HG03342 (cell line): Measurements from ENCODE around the gene SGMS1.
"Not testable (repeated sequence)": the region's sequence is repeated elsewhere in the genome, so short reads cannot be mapped to it uniquely, and the experiment has no call there.

Source experiments
- ATAC-seq: cut with Tn5 transposase; IDR thresholded peaks from one replicate; pipeline ENCODE4 v1.9.1; 2021; ENCODE audit warnings: mild to moderate bottlenecking, moderate library complexity; ENCODE audit not compliant: unreplicated experiment

Gene SGMS1

DNA sequence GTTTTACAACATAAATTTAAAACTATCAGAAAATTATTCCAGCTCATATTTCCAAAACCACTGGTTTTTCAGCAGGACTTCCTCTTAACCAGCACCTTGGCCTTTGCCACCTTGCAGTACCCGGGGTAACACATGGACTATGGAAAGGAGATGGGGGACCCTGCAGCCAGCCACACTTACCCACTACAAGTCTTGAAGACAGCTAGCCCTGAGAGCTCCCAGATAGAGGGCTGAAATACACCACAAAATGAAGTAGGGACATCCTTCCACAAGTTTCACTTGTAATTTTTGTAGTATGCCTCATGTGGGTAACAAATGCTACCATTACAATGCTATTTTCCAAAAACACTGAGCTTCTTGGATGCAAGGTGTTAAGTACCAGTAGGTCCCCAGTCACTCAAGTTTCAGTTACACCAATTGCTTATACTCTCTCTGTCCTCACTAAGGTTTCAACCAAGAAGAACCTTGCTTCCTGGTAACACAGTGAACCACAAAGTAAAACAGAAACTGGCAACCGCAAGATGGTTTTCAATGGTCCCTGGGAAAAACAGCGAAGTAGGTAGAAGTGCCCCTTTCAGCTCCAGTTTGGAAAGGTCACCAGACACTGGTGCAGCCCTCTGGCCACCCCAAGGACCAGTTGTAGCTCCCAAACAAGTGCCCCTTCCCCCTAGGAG, 110.9 kb downstream of the SGMS1 start:
- ATAC-seq: peak; percentile 37

DNA sequence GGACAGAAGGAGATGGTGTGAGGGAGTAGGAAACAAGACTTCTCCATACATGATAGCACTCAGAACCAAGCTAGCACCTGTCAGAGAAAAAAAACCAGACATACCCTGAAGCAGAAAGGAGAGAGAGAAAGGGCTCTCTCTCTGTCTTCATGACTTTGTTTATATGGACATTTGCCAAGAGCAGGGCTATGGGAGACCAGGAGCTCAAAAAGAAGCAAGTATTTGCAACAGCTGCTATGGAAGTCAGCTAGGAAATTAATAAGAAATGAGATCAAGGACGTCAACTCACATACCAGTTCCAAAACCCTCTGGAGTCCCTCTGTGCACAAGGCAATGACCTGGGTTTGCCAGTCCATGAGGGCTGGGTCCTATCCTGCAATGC, 111.6 kb downstream of the SGMS1 start:
- ATAC-seq: peak; percentile 15

DNA sequence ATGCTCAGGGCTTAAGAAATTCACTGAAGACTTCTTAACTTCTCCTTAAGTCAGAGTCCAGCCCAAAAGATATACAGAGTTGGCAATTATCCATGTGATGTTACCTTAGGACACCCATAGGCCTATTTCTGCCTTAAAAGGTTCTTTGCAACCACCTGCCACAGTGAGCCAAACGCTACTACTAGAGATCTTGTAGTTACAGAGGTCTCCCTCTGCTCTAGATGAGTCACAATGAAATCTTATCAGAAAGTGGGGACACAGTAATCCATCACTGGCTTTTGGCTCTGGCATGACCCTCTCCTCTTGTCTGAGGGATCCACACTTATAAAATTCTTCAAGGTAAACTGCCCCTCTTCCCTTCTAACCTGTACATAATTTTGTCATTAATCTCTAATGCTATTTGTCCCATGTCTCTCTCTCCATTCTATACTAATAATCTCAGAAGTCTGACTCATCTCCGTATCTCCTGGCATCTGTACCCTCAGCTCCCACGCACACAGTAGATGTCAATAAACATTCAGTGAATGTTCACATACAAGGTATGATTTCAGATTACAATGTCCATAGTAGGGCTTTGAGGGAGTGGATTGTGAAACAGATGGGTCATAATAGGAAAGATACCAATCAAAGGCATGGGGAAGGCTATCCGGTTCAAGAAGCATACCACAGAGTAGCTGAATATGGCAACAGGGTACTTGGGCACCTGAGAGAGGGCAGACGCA, 112.1 kb downstream of the SGMS1 start:
- ATAC-seq: peak; percentile 25

DNA sequence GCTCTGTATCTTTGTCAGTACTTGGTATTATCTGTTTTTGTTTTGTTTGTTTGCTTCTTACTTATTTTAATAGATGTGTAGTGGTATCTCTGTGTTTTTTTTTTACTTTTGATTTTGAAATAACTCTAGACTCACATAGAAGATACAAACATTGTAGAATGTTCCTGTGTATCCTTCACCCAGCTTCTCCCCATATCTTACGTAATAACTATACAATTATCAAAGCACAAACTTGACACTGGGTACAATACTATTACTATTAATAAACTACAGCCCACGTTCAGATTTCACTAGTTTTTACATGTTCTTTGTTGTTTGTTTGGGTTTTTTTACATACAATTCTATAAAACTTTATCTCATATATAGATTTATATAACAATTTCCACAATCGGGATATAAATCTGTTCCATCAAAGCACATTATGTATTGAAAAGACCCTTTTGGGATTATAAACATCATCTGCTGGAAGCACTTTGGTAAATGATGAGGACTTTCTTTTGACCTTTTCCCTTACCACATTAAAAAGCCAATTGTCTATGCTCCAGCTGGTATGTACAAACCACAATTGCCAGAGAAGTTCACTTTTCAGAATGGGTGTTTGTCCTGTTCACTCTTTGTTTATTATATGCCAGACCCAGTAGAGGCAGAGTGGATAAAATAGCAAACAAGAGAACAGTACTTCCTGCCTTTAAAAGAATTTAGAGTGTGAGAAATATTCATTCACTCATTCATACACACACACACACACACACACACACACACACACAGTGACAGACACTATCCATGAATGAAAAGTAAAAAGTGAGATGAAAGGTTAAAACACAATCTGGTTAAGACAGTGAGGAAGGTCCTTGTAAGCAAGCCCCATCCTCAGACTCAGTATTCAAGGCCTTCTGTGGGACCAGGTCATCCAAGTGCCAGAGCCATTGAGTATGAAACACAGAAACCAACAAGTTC, 113.0 kb downstream of the SGMS1 start:
- no peak for ATAC-seq

DNA sequence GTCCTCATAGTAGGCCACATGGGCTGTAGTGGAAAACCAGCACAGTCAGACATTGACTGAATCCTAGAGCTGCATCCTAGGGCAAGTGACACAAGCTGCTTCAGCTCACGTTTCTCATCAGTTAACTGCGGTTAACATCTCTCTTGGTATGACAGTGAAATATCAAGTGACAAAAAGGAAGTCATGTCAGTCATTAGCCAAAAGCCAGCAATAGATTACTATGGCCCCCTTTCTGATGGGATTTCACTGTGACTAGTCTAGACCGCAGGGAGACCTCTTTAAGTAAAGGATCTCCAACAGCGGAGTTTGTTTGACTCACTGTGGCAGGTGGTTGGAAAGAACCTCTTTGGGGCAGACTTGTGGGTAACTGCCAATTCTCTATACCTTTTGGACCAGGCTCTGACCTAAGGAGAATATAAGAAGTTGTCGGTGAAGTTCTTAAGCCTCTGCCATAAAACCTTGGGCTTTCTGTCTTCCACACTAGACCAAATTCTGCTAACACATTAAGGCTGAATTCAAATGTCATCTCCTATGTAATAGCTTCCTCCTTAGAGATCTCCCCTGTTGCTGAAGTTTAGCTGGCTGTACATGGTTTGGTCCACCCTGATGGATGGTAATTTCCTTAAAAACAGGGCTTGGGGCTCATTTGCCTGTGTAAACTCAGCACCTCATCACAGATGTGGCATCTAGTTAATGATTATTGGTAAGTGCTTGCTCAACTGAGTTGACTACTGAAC, 115.3 kb downstream of the SGMS1 start:
- peak; percentile 69 for ATAC-seq

DNA sequence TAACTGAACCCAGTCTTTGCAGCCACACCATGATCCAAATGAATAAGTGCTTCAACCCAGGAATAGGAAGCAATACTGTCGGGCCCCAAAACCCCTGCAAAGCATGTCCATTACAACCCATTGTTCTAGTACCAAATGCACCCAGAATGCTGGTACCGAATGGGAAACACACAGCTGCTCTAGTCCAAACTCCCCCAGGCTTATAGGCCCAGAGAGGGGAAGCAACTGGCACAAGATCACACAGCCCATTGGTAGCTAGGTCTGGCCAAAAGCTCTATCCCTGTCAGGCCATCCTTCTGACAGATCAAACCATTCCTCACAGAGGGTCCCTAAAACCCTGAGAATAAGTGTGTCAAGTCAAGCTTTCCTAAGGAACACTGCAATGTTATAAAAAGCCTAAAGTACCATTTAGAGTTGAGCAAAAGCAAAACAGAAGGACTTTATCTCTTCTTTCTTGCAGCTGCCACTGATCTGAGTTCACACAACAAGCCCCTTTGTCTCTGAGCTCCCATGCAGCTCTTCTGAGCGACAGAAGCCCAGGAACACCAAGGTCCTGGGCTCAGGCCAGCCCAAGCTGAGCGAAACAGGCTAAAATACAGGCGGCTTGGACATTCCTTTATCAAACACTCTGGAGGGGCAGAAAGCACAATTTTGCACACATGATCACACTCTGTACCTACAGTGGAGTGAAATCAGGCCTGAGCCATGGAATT, 116.7 kb downstream of the SGMS1 start:
- ATAC-seq: no peak

DNA sequence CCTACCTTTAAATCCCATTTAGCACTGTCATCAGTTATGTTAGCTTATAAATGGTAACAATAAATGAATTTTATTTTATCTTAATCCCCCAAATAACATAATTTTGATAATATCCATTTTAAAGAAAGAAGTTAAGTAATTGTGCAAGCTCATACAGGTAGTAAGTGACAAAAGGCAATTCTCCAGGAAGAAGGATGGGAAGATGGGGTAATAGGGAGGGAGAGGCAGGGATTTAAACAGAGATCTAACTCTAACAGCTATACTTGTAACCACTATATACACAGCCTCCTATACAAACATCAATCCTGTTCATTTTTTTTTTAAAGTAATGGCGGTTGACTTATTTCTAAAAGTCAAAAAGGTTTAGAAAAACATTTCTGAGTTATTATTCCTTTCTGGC, 119.4 kb downstream of the SGMS1 start:
- ATAC-seq: no peak

DNA sequence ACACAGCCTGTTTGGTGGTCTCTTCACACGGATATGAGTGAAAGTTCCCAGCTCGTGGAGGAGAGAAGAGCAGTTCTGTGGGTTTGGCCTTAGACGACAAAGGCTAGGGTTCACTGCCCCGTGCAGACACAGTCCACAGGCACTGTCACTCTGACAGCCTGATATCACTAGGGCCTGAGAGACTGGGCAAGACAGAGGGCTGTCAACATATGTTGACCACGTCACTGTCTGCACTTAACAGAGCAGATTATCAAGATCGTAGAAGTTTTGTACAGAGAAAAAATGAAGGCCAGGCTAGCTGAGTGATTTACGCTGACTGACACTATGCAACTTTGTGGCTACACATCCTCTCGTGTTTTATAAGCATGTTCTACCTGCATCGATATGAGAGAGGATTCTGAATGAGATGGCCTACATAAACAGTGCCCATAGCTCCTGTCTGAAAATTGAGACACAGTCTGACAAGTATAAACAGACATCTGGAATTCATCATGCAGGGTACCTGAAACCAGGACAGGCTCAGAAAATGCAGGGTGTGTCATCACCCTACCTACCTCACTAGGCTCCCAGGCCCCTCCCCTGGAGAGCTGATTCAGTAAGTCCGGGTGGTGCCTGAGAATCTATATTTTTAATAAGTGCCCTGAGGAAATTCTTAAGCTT, 120.0 kb downstream of the SGMS1 start:
- ATAC-seq: no peak

DNA sequence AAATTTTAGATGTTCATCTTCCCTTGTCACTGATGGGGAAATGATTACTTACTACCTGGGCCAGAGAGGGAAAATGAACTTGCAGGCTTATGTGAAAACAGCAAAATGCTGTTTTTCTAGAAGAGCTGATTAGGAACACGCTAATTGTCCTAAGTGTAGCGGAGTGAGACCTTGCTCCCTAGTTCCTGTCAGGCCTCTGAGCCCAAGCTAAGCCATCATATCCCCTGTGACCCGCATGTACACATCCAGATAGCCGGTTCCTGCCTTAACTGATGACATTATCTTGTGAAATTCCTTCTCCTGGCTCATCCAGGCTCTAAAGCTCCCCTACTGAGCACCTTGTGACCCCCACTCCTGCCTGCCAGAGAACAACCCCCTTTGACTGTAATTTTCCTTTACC, 120.6 kb downstream of the SGMS1 start:
- ATAC-seq: not testable (repeated sequence)

DNA sequence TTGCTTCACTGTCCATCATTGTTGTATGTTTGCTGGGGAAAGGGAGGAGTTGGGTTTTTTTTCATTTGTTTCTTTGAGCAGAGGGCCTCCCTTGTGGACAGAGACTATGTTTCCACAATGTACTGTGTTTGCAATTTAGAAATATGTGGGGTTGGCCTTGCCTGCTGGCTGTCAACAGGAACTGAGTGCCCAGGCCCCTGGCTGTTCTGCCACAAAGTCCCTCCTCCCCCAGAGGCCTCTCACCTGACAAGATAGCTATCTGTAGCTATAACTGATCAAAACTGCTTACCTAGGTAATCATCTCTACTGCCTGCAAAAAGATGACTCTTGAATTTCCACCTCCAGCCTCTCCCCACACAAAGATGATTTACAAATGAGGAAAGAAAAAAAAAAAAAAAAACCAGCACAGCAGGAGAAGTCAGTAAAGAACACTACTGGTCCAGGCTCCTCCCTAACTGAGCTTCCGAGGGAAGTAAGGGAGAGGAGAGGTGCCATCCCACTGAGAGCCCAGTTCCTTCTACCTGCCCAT, 121.8 kb downstream of the SGMS1 start:
- ATAC-seq: peak; percentile 32

DNA sequence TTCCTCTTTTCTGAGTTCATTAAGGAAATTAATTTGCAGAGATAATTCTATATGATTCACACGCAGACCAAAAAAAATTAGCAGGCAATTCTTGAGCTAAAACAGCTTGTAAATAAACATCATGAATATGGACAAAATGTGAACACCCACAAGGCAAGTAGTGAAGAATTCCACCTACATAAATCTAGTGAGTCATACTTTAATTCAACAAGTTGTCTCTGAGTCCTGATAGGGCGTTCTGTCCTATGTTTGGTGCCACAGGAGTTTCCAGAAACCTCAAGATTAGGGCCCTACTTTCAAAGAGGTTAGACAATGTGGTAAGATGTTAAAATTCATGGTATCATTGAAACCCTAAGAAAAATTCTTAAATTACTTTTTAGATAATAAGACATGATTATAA, 122.3 kb downstream of the SGMS1 start:
- ATAC-seq: no peak

DNA sequence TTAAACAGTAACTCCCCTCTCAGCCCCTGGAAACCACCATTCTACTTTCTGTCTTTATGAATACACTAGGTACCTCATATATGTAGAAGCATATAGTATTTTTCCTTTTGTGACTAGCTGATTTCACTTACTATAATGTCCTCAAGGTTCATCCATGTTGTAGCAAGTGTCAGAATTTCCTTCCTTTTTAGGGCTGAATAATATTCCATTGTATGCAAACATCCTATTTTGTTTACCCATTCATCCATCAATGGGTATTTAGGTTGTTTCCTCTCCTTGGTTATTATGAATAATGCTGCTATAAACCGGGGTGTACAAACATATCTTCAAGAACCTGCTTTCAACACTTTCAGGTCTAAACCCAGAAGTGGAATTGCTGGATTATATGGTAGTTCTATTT, 125.3 kb downstream of the SGMS1 start:
- ATAC-seq: no peak

DNA sequence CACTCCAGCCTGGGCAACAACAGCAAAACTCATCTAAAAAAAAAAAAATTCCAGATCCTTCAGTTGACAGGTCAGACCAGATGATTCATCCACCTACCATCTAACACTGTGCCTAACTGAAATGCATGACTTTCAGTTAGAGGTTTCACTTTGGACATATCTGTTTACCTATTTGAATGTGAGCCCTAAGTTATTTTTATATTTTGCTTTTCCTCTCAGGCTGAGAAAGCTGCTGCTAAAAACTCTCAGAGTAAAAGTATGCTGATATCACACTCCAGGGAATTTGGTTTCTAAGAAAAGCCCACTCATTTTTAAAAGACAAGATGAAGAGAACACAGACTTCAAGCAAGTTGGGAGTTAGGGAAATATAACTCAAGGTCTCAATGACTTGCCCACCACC, 126.0 kb downstream of the SGMS1 start:
- peak; percentile 89 for ATAC-seq

DNA sequence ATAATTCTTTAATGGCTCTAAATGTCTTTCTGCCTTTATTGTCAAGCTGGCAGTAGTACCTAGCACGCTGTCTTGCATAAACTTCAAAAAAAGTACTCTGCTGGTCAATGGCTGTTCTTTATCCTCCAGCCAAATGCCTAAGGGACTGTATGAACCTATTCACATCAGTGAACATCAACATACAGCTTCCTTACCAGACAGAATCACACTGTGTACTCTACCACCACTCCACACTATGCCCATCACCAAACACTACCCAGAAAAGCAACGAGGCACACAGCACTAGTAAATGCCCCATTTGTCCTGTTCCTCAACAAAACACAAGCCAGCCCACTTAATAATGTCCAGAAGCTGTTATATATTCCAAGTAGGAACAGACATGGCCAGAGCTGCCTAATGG, 127.5 kb downstream of the SGMS1 start:
- ATAC-seq: no peak

DNA sequence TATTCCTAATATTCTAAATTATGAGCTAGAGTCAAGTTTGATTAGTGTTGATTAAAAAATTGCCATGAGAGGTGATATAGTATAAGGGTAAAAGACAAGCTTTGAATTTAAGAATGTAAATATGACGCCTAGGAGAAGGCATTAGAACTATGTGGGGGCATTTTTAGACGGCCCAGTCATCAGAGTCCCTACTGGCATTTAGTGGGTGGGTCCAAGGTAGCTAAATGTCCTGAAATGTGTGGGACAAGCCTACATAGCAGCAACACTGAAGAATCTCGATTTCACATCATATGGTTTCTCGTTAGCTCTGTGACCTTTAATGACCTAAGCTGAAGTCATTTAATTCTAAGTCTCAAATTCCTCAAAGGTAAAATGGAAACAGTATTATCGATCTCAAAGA, 133.5 kb downstream of the SGMS1 start:
- no peak for ATAC-seq

DNA sequence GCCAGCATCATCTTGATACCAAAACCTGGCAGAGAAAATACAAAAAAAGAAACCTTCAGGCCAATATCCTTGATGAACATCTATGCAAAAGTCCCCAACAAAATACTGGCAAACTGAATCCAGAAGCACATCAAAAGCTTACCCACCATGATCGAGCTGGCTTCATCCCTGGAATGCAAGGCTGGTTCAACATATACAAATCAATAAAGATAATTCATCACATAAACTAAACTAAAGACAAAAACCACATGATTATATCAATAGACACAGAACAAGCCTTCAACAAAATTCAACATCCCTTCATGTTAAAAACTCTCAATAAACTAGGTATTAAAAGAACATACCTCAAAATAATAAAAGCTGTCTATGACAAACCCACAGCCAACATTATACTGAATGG, 139.2 kb downstream of the SGMS1 start:
- ATAC-seq: not testable (repeated sequence)

DNA sequence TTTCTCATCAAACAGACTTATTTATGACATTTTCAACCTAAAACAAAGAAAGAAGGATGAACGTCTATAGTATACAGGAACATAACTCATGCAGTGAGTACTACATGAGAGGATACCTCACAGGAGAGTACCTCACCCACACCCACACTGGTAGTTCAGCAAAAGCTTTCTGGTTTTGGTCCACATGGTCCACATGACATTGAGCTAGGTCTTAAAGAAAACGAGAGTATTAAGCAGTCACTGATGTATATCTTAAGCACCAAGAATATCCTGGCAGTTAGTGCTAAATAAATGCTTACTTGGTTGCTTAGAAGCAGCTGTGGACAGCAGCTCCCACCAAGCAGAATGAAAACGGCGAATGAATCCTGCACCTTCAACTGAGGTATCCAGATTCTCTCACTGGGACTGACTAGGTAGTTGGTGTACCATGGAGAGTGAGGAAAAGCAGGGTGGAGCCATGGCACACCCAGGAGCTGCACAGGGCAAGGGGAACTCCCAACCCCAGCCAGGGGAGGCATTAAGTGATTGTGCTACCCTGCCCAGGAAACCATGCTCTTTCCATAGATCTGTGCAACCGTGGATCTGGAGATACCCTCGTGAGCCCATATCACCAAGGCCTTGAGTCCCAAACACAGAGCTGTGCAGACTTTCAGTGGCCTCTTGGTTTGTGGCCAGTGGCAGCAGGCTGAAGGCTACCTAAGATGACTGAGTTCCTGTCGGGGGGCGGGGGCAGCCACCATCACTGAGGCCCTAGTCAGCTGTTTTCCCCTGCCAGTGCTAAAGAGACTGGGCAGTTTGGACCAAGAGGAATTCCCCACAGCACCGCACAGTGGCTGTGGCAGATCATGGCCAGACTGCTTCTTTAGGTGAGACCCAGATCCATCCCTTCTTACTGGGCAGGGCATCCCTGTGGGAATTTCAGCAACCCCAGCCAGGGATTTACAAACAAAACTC, 143.4 kb downstream of the SGMS1 start:
- peak; percentile 73 for ATAC-seq
